ENCODE results near the gene TMEM217. TPM values are rescaled to one million over a fixed set of nuclear protein-coding genes. Genes with fewer than 3 reads are reported as not detected.

Gene TMEM217
- total RNA-seq, 1 donor from 2014 or later, result 1.8 TPM

DNA sequence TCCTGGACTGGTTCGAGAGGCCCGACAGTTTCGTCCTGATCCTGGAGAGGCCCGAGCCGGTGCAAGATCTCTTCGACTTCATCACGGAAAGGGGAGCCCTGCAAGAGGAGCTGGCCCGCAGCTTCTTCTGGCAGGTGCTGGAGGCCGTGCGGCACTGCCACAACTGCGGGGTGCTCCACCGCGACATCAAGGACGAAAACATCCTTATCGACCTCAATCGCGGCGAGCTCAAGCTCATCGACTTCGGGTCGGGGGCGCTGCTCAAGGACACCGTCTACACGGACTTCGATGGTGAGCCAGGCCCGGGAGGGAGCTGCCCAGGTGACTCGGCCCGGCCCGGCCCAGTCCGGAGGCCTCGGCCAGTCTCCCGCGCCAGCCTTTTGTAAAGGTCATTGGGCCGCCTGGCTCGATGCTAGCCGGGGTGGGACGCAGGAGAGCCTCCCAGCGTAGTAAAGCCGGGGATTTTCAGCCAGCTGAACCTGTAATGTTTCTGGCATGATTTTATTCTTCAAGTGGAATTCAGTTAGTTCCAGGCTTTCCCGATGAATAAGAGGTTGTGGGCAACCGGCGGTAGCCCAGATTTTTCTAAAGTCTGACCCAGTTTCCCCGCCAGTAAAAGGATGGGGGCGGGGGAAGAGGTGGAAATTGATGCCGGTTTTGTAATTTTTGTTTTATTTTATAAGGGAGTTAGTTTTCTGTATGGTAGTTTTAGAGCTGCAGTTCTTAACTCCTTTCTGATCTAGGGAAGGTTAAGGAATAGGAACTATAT lies 86.6 kb downstream of the TMEM217 start:
- ATAC-seq, result no peak
- DNase-seq, result peak; percentile 78
- TF ChIP-seq, protein P1, sequence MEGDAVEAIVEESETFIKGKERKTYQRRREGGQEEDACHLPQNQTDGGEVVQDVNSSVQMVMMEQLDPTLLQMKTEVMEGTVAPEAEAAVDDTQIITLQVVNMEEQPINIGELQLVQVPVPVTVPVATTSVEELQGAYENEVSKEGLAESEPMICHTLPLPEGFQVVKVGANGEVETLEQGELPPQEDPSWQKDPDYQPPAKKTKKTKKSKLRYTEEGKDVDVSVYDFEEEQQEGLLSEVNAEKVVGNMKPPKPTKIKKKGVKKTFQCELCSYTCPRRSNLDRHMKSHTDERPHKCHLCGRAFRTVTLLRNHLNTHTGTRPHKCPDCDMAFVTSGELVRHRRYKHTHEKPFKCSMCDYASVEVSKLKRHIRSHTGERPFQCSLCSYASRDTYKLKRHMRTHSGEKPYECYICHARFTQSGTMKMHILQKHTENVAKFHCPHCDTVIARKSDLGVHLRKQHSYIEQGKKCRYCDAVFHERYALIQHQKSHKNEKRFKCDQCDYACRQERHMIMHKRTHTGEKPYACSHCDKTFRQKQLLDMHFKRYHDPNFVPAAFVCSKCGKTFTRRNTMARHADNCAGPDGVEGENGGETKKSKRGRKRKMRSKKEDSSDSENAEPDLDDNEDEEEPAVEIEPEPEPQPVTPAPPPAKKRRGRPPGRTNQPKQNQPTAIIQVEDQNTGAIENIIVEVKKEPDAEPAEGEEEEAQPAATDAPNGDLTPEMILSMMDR (IDR thresholded peaks at IDR 0.05), result no peak
- Histone ChIP-seq H3K27me3 (no peaks in the 10 kb centered on the region), H3K4me3 (peak overlapping the region; percentile 69), H3K27ac (peak overlapping the region; percentile 85), H3K4me1 (peaks cover 24% of the 10 kb centered on the region), H3K36me3 (peaks cover 34% of the 10 kb centered on the region), H3K9me3 (no peaks in the 10 kb centered on the region)
- intact Hi-C loops (cut with DNase I), result loop anchor here (5.0 kb wide), 1 partner anchor 124 kb away; no protein-coding TSS in a partner anchor

GRCh38 chr6:37170273-37171200 lies 87.4 kb downstream of the TMEM217 start:
- TF ChIP-seq, protein P1 (IDR thresholded peaks at IDR 0.05), result peak; percentile 32
- intact Hi-C loops (cut with DNase I), result loop anchor here (5.0 kb wide), 1 partner anchor 123 kb away; no protein-coding TSS in a partner anchor
- Histone ChIP-seq H3K4me3 (peak overlapping the region; percentile 69), H3K27me3 (no peaks in the 10 kb centered on the region), H3K36me3 (peaks cover 31% of the 10 kb centered on the region), H3K27ac (peak overlapping the region; percentile 85), H3K4me1 (peaks cover 24% of the 10 kb centered on the region), H3K9me3 (no peaks in the 10 kb centered on the region)
- DNase-seq (peak; percentile 84), ATAC-seq (peak; percentile 14)

- TF ChIP-seq, protein P1 (IDR thresholded peaks at IDR 0.05), result no peak
- Histone ChIP-seq H3K27me3 (no peaks in the 10 kb centered on the region), H3K4me3 (peak within 1 kb of the TSS; percentile 69), H3K9me3 (no peaks in the 10 kb centered on the region), H3K4me1 (peaks cover 22% of the 10 kb centered on the region), H3K27ac (peak within 1 kb of the TSS; percentile 93), H3K36me3 (peaks cover 22% of the 10 kb centered on the region)
- intact Hi-C loops (cut with DNase I), result loop anchor here (5.0 kb wide), 1 partner anchor 122 kb away; no protein-coding TSS in a partner anchor
- DNase-seq (peak; percentile 100), ATAC-seq (peak; percentile 94)
Observed at GRCh38 chr6:37169496-37170272, 88.3 kb downstream of the TMEM217 start, which contains the start of gene PIM1. Gene PIM1 (plus strand): TSS chr6:37170152. CDS start chr6:37170576, 424 bp downstream.

GRCh38 chr6:37168811-37169495 lies 89.0 kb downstream of the TMEM217 start:
- peak overlapping the region; percentile 58 for H3K4me3 ChIP-seq
- no peak for DNase-seq
- H3K27me3 ChIP-seq, result no peaks in the 10 kb centered on the region
- H3K36me3 ChIP-seq, result peaks cover 15% of the 10 kb centered on the region
- peaks cover 15% of the 10 kb centered on the region for H3K4me1 ChIP-seq
- peak; percentile 0 for ATAC-seq
- H3K9me3 ChIP-seq, result no peaks in the 10 kb centered on the region
- H3K27ac ChIP-seq, result peak overlapping the region; percentile 93
- intact Hi-C loops (cut with DNase I), result no loop called here
- TF ChIP-seq, protein P1 (IDR thresholded peaks at IDR 0.05), result no peak
